Naive B cell (primary cell): ENCODE data around the gene PIGQ. TPM values are rescaled to one million over a fixed set of nuclear protein-coding genes. Genes with fewer than 3 reads are reported as not detected.
"Not testable (repeated sequence)": the region's sequence is repeated elsewhere in the genome, so short reads cannot be mapped to it uniquely, and the experiment has no call there.

Experiments
- ATAC-seq, 2 donors: fragments of 150-1000 bp; cut with Tn5 transposase; 2 replicates each; pipeline ENCODE4 v1.10.0; 2021; ENCODE audit warnings: low read depth in 2 of 2, mild to moderate bottlenecking in 2 of 2, moderate library complexity in 2 of 2
- DNase-seq: peaks from one replicate; pipeline ENCODE4 v3.0.0; 2022
- H3K27ac Mint-ChIP-seq, 6 donors: one replicate each; pipeline ENCODE4 v1.8.0; 2020 to 2022; ENCODE audit warnings: mild to moderate bottlenecking in 6 of 6, mixed read lengths in 6 of 6, moderate library complexity in 5 of 6, inconsistent platforms in 2 of 6
- H3K27me3 Mint-ChIP-seq, 3 donors: one replicate each; pipeline ENCODE4 v1.8.0; 2021 to 2022; ENCODE audit warnings: mixed read lengths in 3 of 3, mild to moderate bottlenecking in 1 of 3
- H3K36me3 Mint-ChIP-seq, 2 donors: one replicate each; pipeline ENCODE4 v1.8.0; 2020 to 2022; ENCODE audit warnings: mixed read lengths in 2 of 2, inconsistent platforms in 1 of 2, mild to moderate bottlenecking in 1 of 2
- H3K4me1 Mint-ChIP-seq, 3 donors: one replicate each; pipeline ENCODE4 v1.8.0; 2020 to 2022; ENCODE audit warnings: mixed read lengths in 3 of 3, inconsistent platforms in 1 of 3, mild to moderate bottlenecking in 1 of 3, moderate library complexity in 1 of 3
- H3K4me3 Mint-ChIP-seq, 8 donors: one replicate each; pipeline ENCODE4 v1.8.0; 2020 to 2022; ENCODE audit warnings: mild to moderate bottlenecking in 8 of 8, mixed read lengths in 8 of 8, moderate library complexity in 8 of 8, inconsistent platforms in 2 of 8
- H3K9me3 Mint-ChIP-seq, 7 donors: one replicate each; pipeline ENCODE4 v1.8.0; 2020 to 2022; ENCODE audit warnings: mixed read lengths in 7 of 7, mild to moderate bottlenecking in 5 of 7, inconsistent platforms in 2 of 7, moderate library complexity in 1 of 7
- polyA plus RNA-seq, 6 donors: library from polyadenylated mRNA; unstranded; fragments of 300-500 nt; fragmentation: Illumina TruSeq; gene quantifications; one replicate each; pipeline ENCODE4 v1.2.3, GENCODE V29; 2021; ENCODE audit warnings: low read depth in 6 of 6

The PIGQ gene
- polyA plus RNA-seq, 6 donors from 2014 or later = 4.5 to 22.2 (median 12.7) TPM

DNA sequence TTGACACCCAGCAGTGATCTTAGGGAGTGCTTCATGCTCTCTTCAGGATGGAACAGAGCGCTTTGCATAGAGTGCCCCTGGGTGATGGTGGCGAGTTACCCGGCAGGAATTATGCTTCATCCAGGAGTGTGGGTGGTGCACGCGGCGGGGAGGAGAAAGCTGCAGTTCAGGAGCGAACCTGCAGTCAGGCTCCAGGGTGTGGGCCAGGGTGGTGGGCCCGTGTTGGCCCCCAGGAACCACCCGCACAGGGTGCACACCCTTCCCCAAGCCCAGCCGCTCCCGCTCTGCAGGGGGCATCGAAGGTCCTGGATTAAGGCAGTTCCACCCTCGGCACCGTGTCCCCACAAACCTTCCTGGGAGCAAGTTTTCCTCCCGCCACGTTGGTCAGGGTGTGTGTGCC lies 24.0 kb downstream of the PIGQ start:
- no peaks in the 10 kb centered on the region for H3K9me3 Mint-ChIP-seq
- H3K27ac Mint-ChIP-seq = peak overlapping the region in 1 of 6 donors; percentile 70
- peaks cover 35 to 41% (median 40%) of the 10 kb centered on the region in 3 donors for H3K4me1 Mint-ChIP-seq
- H3K4me3 Mint-ChIP-seq = peak overlapping the region in 2 of 8 donors; percentile 33 to 71
- DNase-seq = no peak
- H3K27me3 Mint-ChIP-seq = no peaks in the 10 kb centered on the region
- no peak for ATAC-seq
- H3K36me3 Mint-ChIP-seq = no peaks in the 10 kb centered on the region

DNA sequence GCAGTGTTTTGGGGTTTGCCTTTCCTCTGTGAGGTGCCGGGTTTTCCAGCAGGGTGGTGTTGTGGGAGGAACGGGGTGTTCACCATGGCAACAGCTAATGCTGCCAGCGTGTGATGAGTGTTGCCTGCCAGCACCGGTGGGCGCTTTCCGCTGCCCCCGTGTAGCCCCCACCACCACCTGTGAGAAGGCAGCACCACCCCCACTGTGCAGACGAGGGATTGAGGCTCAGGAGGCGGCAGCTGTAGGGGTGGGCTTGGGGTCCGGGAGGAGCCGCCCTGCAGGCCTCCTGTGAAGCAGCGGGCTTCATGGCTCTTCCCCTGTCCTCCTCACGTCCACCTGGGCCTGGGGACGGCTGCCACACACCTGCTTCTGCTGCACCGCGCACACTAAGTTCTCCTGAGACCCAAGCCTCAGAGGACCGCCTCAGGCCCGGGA lies 25.3 kb downstream of the PIGQ start:
- H3K36me3 Mint-ChIP-seq = no peaks in the 10 kb centered on the region
- DNase-seq (no peak), ATAC-seq (no peak)
- H3K4me3 Mint-ChIP-seq = peak overlapping the region in 1 of 8 donors; percentile 77
- peaks cover 35 to 41% (median 40%) of the 10 kb centered on the region in 3 donors for H3K4me1 Mint-ChIP-seq
- H3K27ac Mint-ChIP-seq = no peak overlapping the region
- H3K9me3 Mint-ChIP-seq = no peaks in the 10 kb centered on the region
- H3K27me3 Mint-ChIP-seq = no peaks in the 10 kb centered on the region

DNA sequence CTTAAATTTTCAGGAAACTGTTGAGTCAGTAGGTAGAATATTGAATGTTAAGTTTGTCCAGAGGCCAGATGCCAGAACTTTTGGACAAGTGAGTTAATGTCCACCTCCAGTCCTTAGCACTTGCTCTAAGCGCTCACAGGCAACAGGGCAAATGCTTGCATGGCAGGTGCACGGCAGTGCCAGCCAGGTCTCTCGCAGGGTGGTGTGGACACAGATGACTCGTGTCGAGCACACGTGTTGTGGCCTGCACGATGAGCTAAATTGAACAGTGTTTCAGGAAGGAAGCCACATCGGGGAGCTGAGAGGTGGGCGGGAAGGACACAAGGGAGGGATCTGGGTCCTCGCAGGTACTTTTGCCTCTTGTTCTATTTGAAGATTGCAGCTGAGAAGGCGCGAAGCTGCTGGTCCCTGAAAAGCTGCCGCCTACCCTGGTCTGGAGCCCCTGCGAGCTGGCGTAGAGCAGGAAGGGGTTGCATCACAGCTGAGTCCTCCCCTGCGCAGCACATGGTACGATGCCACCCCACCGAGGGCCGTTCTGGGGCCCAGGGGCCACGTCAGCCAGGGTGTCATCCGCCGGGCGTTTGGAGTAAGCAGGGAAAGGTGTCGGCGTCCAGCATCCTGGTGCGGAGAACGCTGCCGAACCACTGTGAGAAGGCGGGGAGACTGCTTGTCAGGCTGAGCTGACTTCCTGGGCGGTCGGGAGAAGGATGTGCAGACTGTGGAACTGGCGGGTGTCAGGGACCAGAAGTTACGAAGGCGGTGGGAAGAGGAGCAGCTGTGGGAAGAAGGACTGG lies 26.4 kb downstream of the PIGQ start:
- H3K4me3 Mint-ChIP-seq = no peak overlapping the region
- no peaks in the 10 kb centered on the region for H3K9me3 Mint-ChIP-seq
- H3K4me1 Mint-ChIP-seq = peaks cover 26 to 34% (median 32%) of the 10 kb centered on the region in 3 donors
- DNase-seq (no peak), ATAC-seq (no peak)
- H3K27me3 Mint-ChIP-seq = no peaks in the 10 kb centered on the region
- no peaks in the 10 kb centered on the region for H3K36me3 Mint-ChIP-seq
- peak overlapping the region in 1 of 6 donors; percentile 82 for H3K27ac Mint-ChIP-seq

DNA sequence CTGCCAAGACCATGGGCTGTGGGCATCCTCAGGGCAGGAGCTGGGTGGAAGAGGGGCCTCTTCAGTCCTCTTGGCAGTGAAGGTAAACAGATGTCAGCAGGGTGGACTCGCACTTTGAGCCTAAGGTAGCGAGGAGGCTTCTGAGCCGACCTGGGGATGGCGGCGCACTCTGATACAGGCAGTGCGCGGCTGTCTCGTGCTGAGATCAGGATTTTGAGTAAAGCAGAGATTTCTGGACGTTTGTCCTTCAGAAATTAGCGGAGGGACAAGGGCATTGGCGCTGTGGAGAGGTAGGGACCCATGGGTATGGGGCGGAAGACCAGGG lies 26.9 kb downstream of the PIGQ start:
- Mint-ChIP-seq H3K9me3 (no peaks in the 10 kb centered on the region), H3K36me3 (no peaks in the 10 kb centered on the region), H3K27ac (peak overlapping the region in 1 of 6 donors; percentile 84), H3K4me1 (peaks cover 21 to 31% (median 29%) of the 10 kb centered on the region in 3 donors), H3K27me3 (no peaks in the 10 kb centered on the region), H3K4me3 (no peak overlapping the region)
- no peak for DNase-seq
- no peak for ATAC-seq

DNA sequence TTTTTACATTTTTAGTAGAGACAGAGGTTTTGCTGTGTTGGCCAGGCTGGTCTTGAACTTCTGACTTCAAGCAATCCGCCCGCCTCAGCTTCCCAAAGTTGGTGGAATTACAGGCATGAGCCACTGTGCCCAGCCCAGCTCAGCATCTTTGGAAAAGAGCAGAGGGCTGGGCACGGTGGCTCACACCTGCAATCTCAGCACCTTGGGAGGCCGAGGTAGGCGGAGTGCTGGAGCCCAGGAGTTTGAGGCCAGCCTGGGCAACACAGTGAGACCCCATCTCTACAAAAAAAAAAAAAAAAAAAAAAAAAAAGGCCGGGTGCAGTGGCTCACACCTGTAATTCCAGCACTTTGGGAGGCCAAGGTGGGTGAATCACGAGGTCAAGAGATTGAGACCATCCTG lies 27.9 kb downstream of the PIGQ start:
- H3K27me3 Mint-ChIP-seq, H3K27ac Mint-ChIP-seq, ATAC-seq, H3K4me3 Mint-ChIP-seq, DNase-seq, H3K36me3 Mint-ChIP-seq, H3K9me3 Mint-ChIP-seq: not testable (repeated sequence)
- peaks cover 14 to 27% (median 19%) of the 10 kb centered on the region in 3 donors for H3K4me1 Mint-ChIP-seq

DNA sequence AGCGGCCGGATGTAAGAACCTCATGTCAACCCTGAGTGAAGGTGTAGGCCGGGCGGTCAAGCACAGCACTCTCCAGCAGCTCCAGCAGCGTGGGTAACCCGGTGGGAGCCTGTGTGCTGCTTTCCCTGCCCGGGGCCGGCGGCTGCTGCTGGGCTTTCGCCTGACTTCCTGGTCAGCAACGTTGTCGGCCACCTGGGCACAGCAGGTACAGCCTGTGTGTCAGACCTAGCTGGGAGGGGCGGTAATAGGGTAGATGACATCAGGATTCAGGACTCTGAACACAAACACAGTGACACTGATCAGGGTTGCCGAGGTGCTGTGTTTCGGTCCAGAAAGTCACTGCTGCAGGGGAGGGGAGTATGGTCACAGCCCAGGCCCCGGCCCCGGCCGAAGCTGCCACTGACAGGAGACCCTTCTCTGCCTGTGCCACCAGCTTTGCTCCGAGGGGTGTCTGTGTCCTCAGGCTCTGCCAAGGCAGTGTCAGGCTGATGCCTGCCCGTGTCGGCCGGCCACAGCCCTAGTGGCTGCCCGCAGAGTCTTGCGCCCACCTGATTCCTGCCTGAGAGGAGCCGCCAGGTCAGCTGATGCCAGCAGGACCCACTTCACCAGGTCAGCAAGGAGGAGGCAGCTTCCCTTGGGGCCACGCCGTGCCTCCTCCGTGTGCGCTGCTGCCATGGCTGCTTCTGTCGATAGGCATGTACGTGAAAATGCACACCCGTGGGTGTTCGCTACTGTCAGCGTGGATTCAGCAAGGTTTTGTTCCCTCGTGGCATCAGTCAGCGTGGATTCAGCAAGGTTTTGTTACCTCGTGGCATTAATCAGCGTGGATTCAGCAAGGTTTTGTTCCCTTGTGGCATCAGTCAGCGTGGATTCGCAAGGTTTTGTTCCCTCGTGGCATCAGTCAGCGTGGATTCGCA lies 29.3 kb downstream of the PIGQ start:
- DNase-seq (no peak), ATAC-seq (no peak)
- Mint-ChIP-seq H3K36me3 (no peaks in the 10 kb centered on the region), H3K27ac (peak overlapping the region in 1 of 6 donors; percentile 11), H3K4me3 (no peak overlapping the region), H3K4me1 (peaks cover 16 to 21% (median 17%) of the 10 kb centered on the region in 3 donors), H3K27me3 (no peaks in the 10 kb centered on the region), H3K9me3 (no peaks in the 10 kb centered on the region)

DNA sequence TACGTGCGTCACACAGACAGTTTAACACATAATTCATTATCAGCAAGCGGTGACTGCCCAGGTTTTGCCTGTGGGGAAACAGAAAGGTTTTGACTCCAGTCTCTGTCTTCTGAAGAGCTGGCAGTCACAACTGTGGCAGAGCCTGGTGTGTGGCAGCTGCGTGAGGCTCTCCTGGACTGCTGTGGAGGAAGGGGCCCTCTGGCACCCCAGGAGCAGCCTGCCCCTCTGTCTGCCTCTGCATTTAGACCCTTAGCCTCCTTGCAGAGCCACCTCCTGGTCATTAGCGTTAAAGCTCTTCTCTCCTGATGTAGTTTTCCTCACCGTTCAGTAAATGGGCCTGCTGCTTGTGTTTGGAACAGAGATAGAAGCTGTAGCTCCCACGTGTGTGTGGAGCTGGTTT lies 31.0 kb downstream of the PIGQ start:
- DNase-seq (no peak), ATAC-seq (no peak)
- Mint-ChIP-seq H3K9me3 (peaks cover 0 to 5% (median 0%) of the 10 kb centered on the region in 7 donors), H3K4me3 (peak overlapping the region in 1 of 8 donors; percentile 15), H3K36me3 (no peaks in the 10 kb centered on the region), H3K4me1 (peaks cover 16 to 18% (median 16%) of the 10 kb centered on the region in 3 donors), H3K27me3 (no peaks in the 10 kb centered on the region), H3K27ac (no peak overlapping the region)

DNA sequence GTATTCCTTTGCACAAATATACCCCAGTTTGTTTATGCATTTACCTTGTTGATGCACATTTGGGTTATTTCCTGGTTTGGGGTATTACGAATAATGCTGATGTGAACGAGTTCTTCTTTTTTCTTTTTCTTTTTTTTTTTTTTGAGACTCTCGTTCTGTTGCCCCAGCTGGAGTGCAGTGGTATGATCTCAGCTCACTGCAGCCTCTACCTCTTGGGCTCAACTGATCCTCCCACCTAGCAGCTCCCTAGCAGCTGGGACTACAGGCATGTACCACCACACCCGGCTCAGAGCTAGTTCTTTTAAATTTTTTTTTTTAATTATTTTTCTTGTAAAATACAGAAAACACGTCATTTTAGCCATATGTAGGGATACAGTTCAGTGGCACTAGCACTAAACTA lies 34.2 kb downstream of the PIGQ start:
- peaks cover 0 to 5% (median 0%) of the 10 kb centered on the region in 7 donors for H3K9me3 Mint-ChIP-seq
- H3K27ac Mint-ChIP-seq = peak overlapping the region in 1 of 6 donors; percentile 69
- no peak overlapping the region for H3K4me3 Mint-ChIP-seq
- H3K36me3 Mint-ChIP-seq = no peaks in the 10 kb centered on the region
- DNase-seq = no peak
- peaks cover 6 to 19% (median 13%) of the 10 kb centered on the region in 3 donors for H3K4me1 Mint-ChIP-seq
- ATAC-seq = no peak
- no peaks in the 10 kb centered on the region for H3K27me3 Mint-ChIP-seq

DNA sequence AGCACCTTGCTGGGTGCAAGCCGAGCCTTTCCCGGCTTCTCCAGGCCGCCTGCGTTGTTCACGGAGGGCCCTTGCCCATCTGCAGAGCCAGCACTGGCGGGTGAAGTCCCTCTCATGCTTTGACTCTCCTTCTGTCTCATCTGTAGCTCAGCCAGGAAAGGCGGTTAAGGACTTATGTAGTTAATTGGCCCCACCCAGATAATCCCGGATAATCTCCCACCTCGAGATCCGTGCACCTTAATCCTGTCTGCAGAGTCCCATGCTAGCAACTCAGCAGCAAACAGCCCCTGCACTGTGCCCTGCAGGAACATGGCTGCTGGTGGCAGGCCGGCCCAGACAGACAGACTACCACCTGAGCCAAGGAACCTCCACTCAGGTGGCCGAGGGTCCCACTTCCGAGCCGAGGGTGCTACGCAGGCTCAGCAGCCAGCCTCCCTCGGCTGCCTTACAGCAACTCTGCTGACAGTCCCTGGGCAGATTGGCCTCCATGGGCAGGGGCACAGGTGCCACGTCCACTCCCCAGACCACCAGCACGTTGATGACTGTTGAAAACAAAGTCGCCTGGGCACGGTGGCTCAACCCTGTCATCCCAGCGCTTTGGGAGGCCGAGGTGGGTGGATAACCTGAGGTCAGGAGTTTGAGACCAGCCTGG lies 37.0 kb downstream of the PIGQ start:
- no peak for ATAC-seq
- Mint-ChIP-seq H3K4me1 (peaks cover 19 to 33% (median 27%) of the 10 kb centered on the region in 3 donors), H3K36me3 (no peaks in the 10 kb centered on the region), H3K27ac (no peak overlapping the region), H3K9me3 (peaks cover 0 to 5% (median 0%) of the 10 kb centered on the region in 7 donors), H3K27me3 (no peaks in the 10 kb centered on the region), H3K4me3 (no peak overlapping the region)
- DNase-seq = no peak

DNA sequence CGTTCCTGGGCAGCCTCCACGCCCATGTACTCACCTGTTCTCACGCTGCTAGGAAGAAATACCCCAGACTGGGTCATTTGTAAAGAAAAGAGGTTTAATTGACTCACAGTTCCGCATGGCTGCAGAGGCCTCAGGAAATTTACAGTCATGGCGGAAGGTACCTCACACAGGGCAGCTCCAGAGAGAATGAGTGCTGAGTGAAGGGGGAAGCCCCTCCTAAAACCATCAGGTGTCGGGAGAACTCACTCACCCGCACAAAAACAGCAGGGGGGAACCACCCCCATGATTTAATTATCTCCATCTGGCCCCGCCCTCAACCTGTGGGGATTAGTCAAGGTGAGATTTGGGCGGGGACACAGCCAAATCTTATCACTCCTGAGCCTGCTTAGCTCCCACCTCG lies 38.3 kb downstream of the PIGQ start:
- H3K9me3 Mint-ChIP-seq = peaks cover 0 to 5% (median 0%) of the 10 kb centered on the region in 7 donors
- no peaks in the 10 kb centered on the region for H3K36me3 Mint-ChIP-seq
- peak overlapping the region in 1 of 6 donors; percentile 7 for H3K27ac Mint-ChIP-seq
- no peak overlapping the region for H3K4me3 Mint-ChIP-seq
- DNase-seq (no peak), ATAC-seq (no peak)
- H3K27me3 Mint-ChIP-seq = no peaks in the 10 kb centered on the region
- H3K4me1 Mint-ChIP-seq = peaks cover 18 to 31% (median 27%) of the 10 kb centered on the region in 3 donors

DNA sequence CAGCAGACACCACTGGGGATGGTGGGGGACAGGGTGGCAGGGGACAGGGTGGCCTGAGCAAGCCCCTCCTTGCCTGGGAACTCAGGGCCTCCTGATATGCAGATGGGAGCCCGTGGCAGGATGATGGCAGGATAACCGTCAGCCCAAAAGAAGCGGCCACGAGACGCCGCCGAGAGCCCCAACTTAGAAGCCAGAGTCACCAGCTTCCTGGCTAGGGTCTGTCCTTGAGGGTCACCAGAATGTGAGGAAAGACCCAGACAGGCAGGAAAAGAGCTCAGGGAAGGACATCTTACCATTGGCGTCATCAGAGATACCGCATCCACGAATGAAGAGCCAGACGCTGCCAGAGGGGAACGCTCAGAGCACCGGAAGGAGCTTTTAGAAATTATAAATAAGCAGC lies 39.5 kb downstream of the PIGQ start:
- Mint-ChIP-seq H3K36me3 (no peaks in the 10 kb centered on the region), H3K9me3 (peaks cover 0 to 5% (median 0%) of the 10 kb centered on the region in 7 donors), H3K4me1 (peaks cover 21 to 22% (median 21%) of the 10 kb centered on the region in 3 donors), H3K27ac (no peak overlapping the region), H3K4me3 (no peak overlapping the region), H3K27me3 (no peaks in the 10 kb centered on the region)
- DNase-seq (no peak), ATAC-seq (no peak)

DNA sequence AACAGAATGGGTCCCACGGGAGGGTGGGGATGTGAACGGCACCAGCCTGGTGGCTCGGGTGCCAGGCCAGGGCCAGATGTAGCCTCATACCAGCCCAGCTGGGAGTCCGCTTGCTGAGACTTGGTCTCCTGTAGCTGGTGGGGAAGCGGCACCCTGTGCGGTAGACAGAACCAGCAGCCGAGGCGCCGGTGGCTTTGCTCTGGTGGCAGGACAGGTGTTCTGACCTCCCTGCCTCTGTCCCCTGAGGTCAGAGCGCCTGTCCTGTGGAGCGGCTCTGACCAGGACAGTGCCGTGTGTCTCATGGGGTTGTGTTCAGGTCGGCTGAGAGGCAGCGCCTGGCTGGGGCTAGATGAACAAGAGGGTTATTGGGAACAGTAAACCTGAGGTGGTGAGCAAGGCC lies 40.2 kb downstream of the PIGQ start:
- no peak for DNase-seq
- Mint-ChIP-seq H3K36me3 (no peaks in the 10 kb centered on the region), H3K9me3 (peaks cover 0 to 4% (median 0%) of the 10 kb centered on the region in 7 donors), H3K27ac (no peak overlapping the region), H3K27me3 (no peaks in the 10 kb centered on the region), H3K4me3 (no peak overlapping the region), H3K4me1 (peaks cover 25 to 27% (median 26%) of the 10 kb centered on the region in 3 donors)
- no peak for ATAC-seq
